ENCODE results near the gene OR5M11. TPM values are rescaled to one million over a fixed set of nuclear protein-coding genes. Genes with fewer than 3 reads are reported as not detected.

Gene OR5M11
- total RNA-seq, 1 donor from 2014 or later = not detected

DNA sequence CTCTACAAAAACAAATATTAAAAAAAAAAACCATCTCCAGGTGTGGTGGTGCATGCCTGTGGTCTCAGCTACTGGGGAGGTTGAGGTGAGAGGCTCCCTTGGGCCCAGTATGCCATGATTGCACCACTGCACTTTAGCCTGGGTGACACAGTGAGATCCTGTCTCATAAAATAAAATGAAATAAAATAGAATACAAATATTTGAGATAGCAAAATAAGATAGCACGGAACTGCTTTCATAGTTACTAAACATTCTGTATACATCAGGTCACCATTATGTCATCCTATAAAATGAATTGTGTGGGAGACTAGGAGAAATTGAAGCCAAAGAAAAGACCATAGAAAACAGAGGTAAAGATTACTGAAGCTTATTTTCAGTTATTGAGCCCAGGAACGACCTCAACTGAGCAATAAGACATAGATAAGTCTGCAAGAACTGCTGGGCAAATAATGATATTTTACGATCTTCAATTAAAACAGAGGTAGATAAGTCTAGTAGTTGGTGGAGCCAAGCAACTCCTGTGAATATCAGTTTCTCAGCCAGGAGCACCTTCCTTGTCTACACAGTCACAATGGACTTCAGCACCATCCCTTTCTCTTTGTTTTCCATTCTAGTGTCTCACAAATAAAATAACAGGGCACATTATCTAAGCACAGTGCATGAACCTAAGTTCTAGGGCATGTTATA, 9.9 kb downstream of the OR5M11 start:
- no peak overlapping the region for H3K4me3 ChIP-seq
- DNase-seq (ENCODE audit: low spot score in 2 of 2) = no peak
- H3K9me3 ChIP-seq = no peaks in the 10 kb centered on the region
- TF ChIP-seq, protein P1, sequence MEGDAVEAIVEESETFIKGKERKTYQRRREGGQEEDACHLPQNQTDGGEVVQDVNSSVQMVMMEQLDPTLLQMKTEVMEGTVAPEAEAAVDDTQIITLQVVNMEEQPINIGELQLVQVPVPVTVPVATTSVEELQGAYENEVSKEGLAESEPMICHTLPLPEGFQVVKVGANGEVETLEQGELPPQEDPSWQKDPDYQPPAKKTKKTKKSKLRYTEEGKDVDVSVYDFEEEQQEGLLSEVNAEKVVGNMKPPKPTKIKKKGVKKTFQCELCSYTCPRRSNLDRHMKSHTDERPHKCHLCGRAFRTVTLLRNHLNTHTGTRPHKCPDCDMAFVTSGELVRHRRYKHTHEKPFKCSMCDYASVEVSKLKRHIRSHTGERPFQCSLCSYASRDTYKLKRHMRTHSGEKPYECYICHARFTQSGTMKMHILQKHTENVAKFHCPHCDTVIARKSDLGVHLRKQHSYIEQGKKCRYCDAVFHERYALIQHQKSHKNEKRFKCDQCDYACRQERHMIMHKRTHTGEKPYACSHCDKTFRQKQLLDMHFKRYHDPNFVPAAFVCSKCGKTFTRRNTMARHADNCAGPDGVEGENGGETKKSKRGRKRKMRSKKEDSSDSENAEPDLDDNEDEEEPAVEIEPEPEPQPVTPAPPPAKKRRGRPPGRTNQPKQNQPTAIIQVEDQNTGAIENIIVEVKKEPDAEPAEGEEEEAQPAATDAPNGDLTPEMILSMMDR (IDR thresholded peaks at IDR 0.05) = no peak
- no peaks in the 10 kb centered on the region for H3K4me1 ChIP-seq
- no peak overlapping the region for H3K27ac ChIP-seq
- intact Hi-C loops (cut with DNase I) = no loop called here
- H3K36me3 ChIP-seq = no peaks in the 10 kb centered on the region
- H3K27me3 ChIP-seq = no peaks in the 10 kb centered on the region

DNA sequence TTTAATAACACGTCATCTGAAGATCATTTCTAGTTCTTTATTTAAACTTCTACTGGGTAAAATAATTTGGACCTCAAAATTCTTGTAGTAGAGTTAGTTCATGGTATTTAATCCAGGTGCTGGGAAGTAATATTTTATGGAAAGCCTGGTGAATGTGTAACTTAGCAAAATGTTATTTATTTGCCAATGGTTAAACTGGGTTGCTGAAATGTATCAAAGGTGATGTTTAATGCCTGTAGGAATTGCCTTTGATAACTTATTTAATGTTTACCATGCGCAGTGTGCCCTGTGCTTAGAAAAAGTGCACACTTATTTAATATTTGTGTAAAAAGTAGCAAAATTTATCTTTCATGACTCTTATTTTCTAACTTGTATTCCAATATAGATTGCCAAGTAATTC, 11.2 kb downstream of the OR5M11 start:
- Histone ChIP-seq H3K4me3 (no peak overlapping the region), H3K27me3 (no peaks in the 10 kb centered on the region), H3K9me3 (no peaks in the 10 kb centered on the region), H3K4me1 (no peaks in the 10 kb centered on the region), H3K27ac (no peak overlapping the region), H3K36me3 (no peaks in the 10 kb centered on the region)
- TF ChIP-seq, protein P1 (IDR thresholded peaks at IDR 0.05) = no peak
- intact Hi-C loops (cut with DNase I) = no loop called here
- DNase-seq (ENCODE audit: low spot score in 2 of 2) = no peak

DNA sequence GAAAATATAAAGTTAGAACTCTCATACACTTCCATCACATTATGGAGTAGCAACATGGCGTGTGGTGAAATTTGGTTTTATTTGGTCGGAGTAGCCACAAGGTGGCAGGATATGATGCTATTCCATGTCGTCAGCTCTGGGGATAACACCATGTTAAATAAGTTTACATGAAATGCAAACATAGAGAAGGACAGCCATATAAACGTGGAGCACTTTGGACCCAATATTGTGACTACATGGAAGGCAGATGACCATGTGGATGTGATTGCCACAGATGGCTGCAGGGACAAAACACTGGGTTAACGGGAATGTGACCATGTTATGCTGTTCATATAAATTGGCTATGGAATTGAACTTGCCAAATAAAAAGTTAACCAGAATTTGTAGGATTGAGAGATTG, 21.0 kb downstream of the OR5M11 start:
- Histone ChIP-seq H3K27ac (no peak overlapping the region), H3K4me3 (no peak overlapping the region), H3K36me3 (no peaks in the 10 kb centered on the region), H3K27me3 (no peaks in the 10 kb centered on the region), H3K4me1 (no peaks in the 10 kb centered on the region), H3K9me3 (no peaks in the 10 kb centered on the region)
- DNase-seq (ENCODE audit: low spot score in 2 of 2) = no peak
- intact Hi-C loops (cut with DNase I) = no loop called here
- TF ChIP-seq, protein P1 (IDR thresholded peaks at IDR 0.05) = no peak

DNA sequence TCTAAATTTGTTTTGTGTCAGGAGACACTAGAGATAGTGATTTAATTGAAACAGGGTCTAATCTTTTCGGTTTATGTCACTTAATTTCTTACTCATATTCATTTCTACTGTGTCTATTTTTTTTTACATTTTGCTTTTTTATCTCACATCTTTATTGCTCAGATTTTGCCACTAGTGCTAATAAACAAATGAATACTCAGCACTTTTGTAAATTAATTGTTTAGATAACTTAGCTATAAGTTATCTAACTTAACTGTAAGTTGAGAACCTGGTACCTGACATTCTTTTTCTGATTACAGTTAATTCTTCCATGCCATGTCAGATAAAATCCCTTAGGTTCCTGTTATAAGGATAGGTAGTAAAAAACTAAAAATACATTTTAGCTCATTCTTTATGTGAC, 29.8 kb downstream of the OR5M11 start:
- intact Hi-C loops (cut with DNase I) = no loop called here

DNA sequence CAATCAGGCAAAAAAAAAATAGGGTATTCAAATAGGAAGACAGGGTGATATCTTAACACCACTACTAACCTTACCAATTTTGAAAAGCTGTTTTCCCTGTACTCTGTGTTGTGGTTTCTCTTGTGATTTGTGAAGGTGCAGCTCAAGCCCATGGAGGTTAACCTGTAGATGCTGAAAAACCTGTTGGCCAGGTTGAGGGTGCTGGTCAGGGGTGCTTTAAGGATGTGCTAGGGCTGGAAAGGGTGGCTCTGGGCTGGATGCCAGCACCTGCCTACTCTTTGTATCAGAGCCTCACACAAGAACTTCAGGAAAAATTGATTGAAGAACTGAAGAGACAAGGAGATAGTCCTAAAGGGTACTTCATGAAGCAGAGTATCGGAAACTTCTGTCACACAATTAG, 33.6 kb downstream of the OR5M11 start:
- TF ChIP-seq, protein P1 (IDR thresholded peaks at IDR 0.05) = no peak
- intact Hi-C loops (cut with DNase I) = no loop called here
- H3K4me3 ChIP-seq = no peak overlapping the region
- no peak overlapping the region for H3K27ac ChIP-seq
- no peaks in the 10 kb centered on the region for H3K27me3 ChIP-seq
- H3K4me1 ChIP-seq = no peaks in the 10 kb centered on the region
- no peaks in the 10 kb centered on the region for H3K36me3 ChIP-seq
- DNase-seq (ENCODE audit: low spot score in 2 of 2) = no peak
- H3K9me3 ChIP-seq = no peaks in the 10 kb centered on the region

More for the DNA sequence above, 29.8 kb downstream of the OR5M11 start:
- DNase-seq (ENCODE audit: low spot score in 2 of 2) = no peak
- Histone ChIP-seq H3K9me3 (no peaks in the 10 kb centered on the region), H3K36me3 (no peaks in the 10 kb centered on the region), H3K4me3 (no peak overlapping the region), H3K27me3 (no peaks in the 10 kb centered on the region), H3K4me1 (no peaks in the 10 kb centered on the region), H3K27ac (no peak overlapping the region)
- TF ChIP-seq, protein P1 (IDR thresholded peaks at IDR 0.05) = no peak

DNA sequence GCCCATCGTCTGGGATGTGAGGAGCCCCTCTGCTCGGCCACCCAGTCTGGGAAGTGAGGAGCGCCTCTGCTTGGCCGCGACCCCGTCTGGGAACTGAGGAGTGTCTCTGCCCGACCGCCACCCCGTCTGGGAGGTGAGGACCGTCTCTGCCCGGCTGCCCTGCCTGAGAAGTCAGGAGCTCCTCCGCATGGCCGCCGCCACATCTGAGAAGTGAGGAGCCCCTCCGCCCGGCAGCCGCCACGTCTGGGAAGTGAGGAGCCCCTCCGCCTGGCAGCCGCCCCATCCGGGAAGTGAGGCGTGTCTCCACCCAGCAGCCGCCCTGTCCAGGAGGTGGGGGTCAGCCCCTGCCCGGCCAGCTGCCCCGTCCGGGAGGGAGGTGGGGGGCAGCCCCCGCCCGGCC, 46.0 kb downstream of the OR5M11 start:
- Histone ChIP-seq H3K4me1 (no peaks in the 10 kb centered on the region), H3K36me3 (no peaks in the 10 kb centered on the region), H3K4me3 (no peak overlapping the region), H3K27ac (no peak overlapping the region), H3K9me3 (no peaks in the 10 kb centered on the region), H3K27me3 (no peaks in the 10 kb centered on the region)
- TF ChIP-seq, protein P1 (IDR thresholded peaks at IDR 0.05) = no peak
- intact Hi-C loops (cut with DNase I) = no loop called here
- DNase-seq (ENCODE audit: low spot score in 2 of 2) = no peak

Data from ascending aorta (tissue), 2 donors.